HCT116 (cell line): ENCODE measurements around the gene KIRREL3.

Experiments used
- CEBPB ChIP-seq: IDR thresholded peaks from 2 replicates; pipeline ENCODE4 v1.6.1; 2012; ENCODE audit warnings: low read depth
- EZH2 ChIP-seq: fragments of 200-600 bp; sonication (generic); IDR thresholded peaks from 2 replicates; pipeline ENCODE4 v1.6.1; 2017; ENCODE audit warnings: antibody characterized with exemption, mixed run types
- EZH2phosphoT487 ChIP-seq: fragments of 200-600 bp; IDR thresholded peaks from 2 replicates; pipeline ENCODE4 v1.6.1; 2018; ENCODE audit warnings: antibody characterized with exemption, borderline replicate concordance
- FOSL1 ChIP-seq: IDR thresholded peaks from 2 replicates; pipeline ENCODE4 v1.6.1; 2012; ENCODE audit warnings: low read depth
- JUND ChIP-seq: IDR thresholded peaks from 2 replicates; pipeline ENCODE4 v1.6.1; 2012
- POLR2A ChIP-seq: IDR thresholded peaks from 2 replicates; pipeline ENCODE4 v1.7.0; 2011; ENCODE audit warnings: borderline replicate concordance; ENCODE audit not compliant: insufficient read depth, insufficient read length; ENCODE audit errors: extremely low read depth
- POLR2AphosphoS5 ChIP-seq: IDR thresholded peaks from 2 replicates; pipeline ENCODE4 v1.6.1; 2011; ENCODE audit warnings: mild to moderate bottlenecking, low read depth, low read length, moderate library complexity
- RAD21 ChIP-seq: IDR thresholded peaks from 2 replicates; pipeline ENCODE4 v1.6.1; 2012; ENCODE audit warnings: low read depth, mild to moderate bottlenecking
- ZBTB33 ChIP-seq: IDR thresholded peaks from 2 replicates; pipeline ENCODE4 v1.6.1; 2011; ENCODE audit warnings: mild to moderate bottlenecking, low read length, moderate library complexity; ENCODE audit not compliant: insufficient replicate concordance; ENCODE audit errors: extremely low read depth
- TF ChIP-seq, protein P1 (sequence below), 3 experiments: fragments of 200-600 bp in 1 of 3; sonication (generic) in 1 of 3; IDR thresholded peaks in 2 of 3; conservative IDR thresholded peaks in 1 of 3; 2 replicates each; pipeline ENCODE4 v1.5.1; 2012 to 2017; ENCODE audit warnings: low read depth in 2 of 3, low read length in 2 of 3, antibody characterized with exemption in 1 of 3, borderline replicate concordance in 1 of 3, control low read depth in 1 of 3, mild to moderate bottlenecking in 1 of 3, mixed read lengths in 1 of 3, mixed run types in 1 of 3, moderate library complexity in 1 of 3; ENCODE audit not compliant: insufficient read depth in 1 of 3
- TF ChIP-seq, protein P2 (sequence below): IDR thresholded peaks from 2 replicates; pipeline ENCODE4 v1.6.1; 2012; ENCODE audit warnings: low read depth
- TF ChIP-seq, protein P3 (sequence below): IDR thresholded peaks from 2 replicates; pipeline ENCODE4 v1.6.1; 2012

DNA sequence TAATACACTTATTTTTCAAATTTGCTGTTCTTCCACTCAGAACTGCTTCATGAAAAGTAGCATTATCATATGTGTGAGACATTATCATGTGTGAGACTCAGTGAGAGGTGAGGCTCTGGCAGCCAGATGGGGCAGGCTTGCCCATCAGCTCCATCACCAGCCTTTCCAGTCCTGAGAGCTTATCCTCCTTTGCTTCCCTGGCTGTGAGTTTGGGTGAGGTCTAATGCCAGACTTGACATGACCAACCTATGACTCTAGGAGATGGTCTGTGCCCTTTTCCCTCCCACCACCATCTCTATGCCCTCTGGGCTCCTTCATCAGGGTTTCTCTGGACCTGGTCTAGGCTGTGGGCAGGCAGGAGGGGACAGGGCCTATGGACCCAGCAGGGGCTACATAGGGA, 145.0 kb downstream of the KIRREL3 start:
- TF ChIP-seq POLR2AphosphoS5 (no peak), POLR2A (no peak), EZH2 (no peak), RAD21 (no peak), CEBPB (no peak), ZBTB33 (no peak), EZH2phosphoT487 (no peak), JUND (no peak), FOSL1 (no peak)
- TF ChIP-seq, protein P1, sequence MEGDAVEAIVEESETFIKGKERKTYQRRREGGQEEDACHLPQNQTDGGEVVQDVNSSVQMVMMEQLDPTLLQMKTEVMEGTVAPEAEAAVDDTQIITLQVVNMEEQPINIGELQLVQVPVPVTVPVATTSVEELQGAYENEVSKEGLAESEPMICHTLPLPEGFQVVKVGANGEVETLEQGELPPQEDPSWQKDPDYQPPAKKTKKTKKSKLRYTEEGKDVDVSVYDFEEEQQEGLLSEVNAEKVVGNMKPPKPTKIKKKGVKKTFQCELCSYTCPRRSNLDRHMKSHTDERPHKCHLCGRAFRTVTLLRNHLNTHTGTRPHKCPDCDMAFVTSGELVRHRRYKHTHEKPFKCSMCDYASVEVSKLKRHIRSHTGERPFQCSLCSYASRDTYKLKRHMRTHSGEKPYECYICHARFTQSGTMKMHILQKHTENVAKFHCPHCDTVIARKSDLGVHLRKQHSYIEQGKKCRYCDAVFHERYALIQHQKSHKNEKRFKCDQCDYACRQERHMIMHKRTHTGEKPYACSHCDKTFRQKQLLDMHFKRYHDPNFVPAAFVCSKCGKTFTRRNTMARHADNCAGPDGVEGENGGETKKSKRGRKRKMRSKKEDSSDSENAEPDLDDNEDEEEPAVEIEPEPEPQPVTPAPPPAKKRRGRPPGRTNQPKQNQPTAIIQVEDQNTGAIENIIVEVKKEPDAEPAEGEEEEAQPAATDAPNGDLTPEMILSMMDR (IDR thresholded peaks at IDR 0.05 in 2 of 3, conservative IDR thresholded peaks at IDR 0.05 in 1 of 3; ENCODE audit: borderline replicate concordance in 1 of 3, insufficient read depth in 1 of 3, low read depth in 2 of 3, low read length in 2 of 3): no peak
- TF ChIP-seq, protein P2, sequence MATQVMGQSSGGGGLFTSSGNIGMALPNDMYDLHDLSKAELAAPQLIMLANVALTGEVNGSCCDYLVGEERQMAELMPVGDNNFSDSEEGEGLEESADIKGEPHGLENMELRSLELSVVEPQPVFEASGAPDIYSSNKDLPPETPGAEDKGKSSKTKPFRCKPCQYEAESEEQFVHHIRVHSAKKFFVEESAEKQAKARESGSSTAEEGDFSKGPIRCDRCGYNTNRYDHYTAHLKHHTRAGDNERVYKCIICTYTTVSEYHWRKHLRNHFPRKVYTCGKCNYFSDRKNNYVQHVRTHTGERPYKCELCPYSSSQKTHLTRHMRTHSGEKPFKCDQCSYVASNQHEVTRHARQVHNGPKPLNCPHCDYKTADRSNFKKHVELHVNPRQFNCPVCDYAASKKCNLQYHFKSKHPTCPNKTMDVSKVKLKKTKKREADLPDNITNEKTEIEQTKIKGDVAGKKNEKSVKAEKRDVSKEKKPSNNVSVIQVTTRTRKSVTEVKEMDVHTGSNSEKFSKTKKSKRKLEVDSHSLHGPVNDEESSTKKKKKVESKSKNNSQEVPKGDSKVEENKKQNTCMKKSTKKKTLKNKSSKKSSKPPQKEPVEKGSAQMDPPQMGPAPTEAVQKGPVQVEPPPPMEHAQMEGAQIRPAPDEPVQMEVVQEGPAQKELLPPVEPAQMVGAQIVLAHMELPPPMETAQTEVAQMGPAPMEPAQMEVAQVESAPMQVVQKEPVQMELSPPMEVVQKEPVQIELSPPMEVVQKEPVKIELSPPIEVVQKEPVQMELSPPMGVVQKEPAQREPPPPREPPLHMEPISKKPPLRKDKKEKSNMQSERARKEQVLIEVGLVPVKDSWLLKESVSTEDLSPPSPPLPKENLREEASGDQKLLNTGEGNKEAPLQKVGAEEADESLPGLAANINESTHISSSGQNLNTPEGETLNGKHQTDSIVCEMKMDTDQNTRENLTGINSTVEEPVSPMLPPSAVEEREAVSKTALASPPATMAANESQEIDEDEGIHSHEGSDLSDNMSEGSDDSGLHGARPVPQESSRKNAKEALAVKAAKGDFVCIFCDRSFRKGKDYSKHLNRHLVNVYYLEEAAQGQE: no peak
- TF ChIP-seq, protein P3, sequence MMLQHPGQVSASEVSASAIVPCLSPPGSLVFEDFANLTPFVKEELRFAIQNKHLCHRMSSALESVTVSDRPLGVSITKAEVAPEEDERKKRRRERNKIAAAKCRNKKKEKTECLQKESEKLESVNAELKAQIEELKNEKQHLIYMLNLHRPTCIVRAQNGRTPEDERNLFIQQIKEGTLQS: no peak
